Fibroblast of skin of scalp (primary cell): ENCODE data around the gene INTS6.

ENCODE experiments used
- DNase-seq: peaks from one replicate; pipeline ENCODE4 v3.0.0-alpha.2; 2013

INTS6 gene

DNA sequence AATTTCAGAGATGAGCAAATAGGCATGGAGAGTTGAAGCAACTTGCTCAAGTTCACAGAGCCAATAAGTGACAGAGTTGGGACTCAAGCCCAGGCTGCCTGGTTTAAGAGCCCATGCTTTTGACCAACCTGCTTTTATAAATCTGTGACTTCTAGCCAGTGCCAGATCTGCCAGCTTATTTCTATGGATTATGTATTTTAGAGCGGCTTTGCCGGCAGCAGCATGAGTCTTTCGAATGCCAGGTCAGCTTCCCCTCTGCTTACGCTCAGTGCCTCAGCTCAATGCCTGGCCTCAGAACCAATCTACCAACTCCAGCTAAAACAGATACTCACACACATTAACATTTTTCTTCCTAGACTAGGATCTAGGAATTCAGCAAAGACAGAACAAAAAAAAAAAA lies 111.0 kb downstream of the INTS6 start:
- no peak for DNase-seq

DNA sequence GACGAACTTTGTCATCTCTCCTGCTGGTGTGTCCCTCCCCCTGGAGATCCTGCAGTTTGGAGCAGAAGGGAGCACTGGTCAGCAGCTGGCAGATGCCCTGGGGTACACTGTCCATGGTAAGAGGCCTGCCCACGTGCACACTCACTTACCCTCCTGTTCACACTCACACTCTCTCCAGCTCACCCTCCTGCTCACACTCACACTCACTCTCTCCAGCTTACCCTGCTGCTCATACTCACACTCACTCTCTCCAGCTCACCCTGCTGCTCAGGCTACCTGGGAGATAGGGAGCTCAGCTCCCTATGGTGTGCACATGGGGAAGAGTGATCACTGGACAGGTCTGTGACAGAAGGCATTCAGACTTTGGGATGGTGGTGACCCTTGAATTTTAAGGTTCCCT lies 111.6 kb downstream of the INTS6 start:
- DNase-seq: no peak

DNA sequence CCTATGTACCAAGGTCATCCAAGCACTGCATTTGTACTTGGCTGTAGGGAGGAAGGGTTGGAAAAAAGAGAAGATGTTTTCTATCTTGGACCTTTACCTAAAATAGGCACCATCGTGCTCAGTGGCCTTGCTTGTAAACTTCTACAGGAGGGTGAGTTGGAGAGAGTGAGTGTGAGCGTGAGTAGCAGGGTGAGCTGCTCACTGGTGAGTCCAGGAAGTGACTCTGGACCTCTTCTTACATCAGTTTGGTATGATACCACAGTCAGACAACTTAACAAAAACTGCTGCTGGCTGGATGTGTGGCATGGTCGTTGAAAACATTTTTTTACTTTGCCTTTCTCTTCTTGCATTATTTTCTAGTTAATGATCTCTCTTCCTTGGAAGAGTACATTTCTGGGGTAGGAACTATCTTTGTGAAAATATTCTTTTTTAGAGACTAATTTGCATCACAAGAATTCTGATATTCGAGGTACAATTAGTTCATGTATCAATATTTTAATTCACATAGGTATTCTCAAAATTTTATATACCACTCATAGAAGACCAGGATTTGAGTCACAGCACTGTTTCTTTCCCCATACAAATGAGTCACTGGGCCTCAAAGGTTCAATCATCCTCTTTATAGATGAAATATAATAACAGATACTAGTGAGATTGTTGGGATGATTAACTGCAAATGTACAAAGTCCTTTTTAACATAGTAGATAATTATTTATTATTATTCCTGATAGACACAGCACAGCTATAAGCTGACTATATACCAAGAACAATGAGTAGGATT lies 112.7 kb downstream of the INTS6 start:
- no peak for DNase-seq

DNA sequence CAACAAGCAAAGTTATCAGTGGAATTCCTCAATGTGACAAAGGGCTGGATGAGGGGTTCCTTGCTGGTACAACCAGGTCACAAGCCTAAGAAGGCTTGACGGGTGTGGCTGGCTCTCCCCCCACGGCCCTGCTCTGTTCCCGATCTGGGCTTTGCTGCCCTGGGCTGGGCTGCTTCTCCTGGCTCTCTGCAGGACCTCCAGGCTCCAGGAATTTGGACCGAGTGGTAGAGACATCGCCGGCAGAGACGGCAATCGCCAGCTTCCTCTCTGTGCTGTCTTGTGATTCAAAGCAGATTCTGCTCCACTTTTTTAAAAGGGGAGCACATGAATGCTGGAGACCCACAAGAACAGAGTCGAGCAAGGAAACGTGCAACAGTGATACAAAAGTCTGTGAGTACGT lies 113.5 kb downstream of the INTS6 start, which contains the start of gene SERPINE3:
Gene SERPINE3 (plus strand): TSS at position 338 of the 400 bp plus-strand sequence. CDS start 1,401 bp downstream, outside the sequence.
- no peak for DNase-seq

DNA sequence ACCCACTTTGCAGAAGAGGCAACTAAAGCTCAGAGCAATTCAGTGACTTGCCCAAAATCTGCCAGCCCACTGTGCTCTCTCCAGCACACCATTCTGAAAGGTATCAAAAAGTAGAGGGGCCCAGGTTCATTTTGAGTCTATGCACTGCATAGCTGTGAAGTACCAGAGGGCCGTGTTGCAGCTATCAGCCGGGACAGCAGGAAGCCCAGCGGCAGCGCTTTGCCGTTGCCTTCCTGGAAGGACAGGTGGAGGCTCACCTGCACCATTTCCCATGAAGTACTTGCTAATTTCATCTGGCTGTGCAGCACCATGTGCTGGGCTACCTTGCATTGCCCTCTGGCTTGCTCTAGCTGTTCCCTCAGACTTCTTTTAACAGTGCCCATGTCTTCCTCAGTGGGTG lies 116.1 kb downstream of the INTS6 start:
- DNase-seq: no peak

DNA sequence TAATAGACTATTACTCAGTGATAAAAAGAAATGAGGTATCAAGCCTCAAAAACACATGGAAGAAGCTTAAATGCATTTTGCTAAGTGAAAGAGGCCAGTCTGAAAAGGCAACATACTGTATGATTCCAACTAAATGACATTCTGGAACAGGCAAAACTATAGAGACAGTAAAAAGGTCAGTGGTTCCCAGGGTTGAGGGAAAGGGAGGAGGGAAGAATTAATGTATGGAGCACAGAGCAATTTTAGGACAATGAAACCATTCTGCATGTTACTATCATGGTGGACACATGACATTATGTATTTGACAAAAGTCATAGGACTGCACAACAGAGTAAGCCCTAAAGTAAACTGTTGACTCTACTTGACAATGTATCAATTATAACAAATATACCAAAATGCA lies 119.0 kb downstream of the INTS6 start:
- DNase-seq: no peak

DNA sequence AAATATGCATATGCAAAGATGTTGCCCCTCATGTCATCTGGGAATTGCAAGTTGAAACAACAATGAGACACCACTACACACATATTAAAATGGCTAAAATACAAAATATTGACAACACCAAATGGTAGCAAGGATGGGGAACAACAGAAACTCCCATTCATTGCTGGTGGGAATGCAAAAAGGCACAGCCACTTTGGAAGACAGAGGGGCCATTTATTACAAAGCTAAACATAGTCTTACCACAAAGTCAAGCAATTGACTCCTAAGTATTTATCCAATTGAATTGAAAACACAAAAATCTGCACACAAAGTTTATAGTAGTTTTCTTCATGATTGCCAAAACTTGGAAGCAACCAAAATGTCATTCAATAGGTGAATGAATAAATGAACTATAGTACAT lies 119.4 kb downstream of the INTS6 start:
- no peak for DNase-seq

DNA sequence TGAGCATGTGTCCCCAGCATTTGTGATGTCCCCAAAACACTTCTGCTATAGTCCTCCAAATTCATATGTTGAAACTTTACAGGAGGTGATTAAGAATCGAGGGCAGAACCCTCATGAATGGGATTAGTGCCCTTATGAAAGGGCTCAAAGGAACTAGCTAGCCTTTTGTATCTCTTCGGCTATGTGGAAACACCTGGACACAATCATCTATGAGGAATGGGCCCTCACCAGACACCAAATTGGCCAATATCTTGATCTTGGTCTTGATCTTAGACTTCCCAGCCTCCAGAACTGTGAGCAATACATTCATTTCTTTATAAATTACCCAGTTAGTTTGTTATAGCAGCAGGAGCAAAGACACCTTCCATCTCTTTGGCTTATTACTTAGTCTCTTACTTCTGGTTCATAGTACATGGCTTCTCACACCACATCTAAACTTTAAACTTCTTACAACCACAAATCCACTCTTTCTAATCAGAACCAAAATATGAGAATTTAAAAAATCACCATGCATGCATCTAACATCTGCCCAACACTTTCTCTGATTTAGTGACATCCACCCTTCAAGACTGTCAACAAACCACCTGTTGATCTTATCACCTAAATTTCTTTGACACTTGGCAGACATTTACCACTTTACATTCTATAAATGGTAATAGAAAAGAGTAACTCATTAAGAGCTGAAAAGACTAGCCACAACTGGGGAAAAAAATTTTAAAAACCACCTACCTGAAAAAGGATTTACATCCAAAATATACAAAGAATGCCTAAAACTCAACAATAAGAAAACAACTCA lies 120.1 kb downstream of the INTS6 start:
- DNase-seq: no peak

DNA sequence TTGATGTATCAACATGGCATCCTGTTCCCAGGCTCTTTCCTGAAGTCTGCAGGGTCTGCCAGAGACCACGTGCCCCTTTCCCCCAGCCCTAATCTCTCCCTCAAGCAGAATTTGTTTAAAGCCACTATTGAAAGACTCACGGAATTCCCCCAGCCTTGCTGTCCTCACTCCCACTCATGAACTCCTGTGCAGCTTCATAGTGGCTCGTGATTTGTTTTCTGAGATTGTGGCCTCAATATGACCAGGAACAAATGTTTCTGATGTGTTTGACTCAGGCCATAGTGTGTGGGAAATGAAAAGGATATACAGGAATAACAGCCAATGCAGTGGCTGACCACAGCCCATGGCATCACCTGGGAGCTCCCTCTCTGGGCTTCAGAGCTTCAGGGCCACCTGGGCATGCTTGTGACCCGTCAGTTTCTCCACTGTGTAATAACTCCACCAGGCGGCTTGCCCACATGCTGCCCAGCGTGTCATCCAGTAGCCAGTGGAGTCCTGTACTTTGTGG lies 121.4 kb downstream of the INTS6 start:
- no peak for DNase-seq

DNA sequence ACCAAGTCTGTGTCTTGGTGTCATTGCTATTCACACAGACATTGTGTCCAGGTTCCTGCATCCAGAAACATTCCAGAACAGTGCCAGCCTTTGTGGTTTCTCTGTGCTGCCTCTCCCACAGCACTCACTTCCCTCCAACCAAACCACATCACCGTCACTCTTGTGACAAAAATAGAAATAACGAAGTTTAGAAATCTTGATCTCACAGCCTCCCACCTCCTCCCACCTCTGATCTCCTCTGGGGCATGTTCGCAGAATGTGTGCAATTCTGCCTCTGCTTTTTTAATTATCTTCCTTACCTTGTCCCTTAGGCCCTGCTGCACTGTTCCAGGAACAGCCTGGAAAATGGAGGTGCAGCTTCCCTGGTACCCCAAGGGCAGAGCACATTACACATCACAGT lies 122.0 kb downstream of the INTS6 start:
- peak; percentile 22 for DNase-seq

DNA sequence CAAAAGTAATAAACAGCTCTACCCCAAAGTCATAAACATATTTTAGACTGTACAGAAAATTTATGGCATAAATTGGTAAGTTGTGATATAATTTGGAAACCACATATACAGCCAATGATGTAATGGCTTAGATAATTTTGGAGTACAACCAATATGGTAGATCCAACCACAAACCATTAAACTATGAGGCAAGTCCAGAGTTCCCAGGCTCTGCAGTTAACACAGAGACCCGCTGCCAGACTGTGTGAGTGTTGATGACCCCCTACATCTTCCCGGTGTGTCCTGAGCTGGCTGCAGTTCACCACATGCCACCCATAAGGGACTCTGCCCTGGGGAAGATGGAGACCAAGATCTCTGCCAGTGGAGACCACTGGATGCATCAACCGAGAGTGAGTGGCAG lies 123.2 kb downstream of the INTS6 start:
- DNase-seq: no peak

DNA sequence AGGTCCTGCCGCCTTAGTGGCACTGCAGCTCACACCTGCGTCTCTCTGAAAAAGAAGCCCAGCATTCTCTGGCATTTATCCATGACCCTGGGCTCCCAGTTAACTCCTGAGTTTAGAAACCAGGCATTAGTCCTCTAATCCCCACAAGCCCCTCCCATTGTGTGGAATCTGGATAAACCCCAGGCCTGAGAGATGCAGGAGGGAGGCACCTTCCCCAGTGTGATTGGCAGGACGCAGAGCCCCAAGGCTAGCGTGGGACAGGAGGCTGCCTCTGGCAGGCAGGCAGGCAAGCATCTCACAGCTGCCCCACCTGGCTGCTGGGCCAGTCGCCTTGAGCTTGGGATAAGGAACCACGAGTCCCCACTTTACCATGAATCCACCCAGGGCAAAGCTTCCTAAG lies 124.3 kb downstream of the INTS6 start:
- DNase-seq: no peak

DNA sequence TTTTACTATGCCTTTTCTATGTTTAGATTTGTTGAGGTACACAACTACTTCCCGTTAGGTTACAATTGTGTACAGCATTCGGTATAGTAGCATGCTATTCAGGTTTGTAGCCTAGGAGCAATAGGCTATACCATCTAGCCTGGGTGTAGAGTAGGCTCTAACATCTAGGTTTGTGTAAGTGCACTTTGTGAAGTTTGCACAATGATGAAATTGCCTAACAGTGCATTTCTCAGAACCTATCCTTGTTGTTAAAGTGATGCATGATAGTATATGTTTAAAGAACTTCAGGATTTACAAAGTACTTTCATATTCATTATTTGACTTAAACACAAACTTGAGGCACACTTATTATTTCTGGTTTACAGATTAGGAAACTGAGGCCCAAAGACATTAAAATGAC lies 124.9 kb downstream of the INTS6 start:
- no peak for DNase-seq

DNA sequence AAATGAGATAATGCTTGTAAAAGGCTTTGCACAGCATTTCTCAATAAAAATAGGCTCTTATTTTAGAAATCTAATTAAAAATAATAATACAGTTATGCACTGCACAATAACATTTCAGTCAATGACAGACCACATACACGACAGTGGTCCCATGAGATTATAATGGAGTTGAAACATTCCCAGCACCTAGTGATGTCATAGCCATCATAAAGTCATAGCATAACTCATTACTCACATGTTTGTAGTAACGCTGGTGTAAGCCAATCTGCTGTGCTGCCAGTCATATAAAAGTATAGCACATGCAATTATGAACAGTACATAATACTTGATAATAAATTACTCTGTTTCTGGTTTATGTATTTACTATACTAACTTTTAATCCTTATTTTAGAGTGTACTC lies 126.1 kb downstream of the INTS6 start:
- DNase-seq: peak; percentile 16

DNA sequence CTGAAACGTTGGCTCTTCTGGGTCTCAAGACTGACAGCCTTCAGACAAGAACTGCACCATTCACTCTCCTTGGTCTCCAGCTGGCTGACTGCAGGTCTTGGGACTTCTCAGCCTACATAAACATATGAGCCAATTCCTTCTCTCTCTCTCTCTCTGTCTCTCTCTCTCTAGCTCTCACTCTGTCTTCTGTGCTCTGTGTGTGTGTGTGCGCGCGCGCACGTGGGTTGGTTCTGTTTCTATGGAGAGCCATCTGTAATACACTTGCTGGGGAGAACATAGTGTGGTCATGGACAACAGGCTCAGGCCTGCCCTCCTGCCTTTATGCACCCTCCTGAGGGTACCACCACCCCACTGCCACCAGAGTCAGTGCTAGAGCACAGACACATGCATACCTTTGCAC lies 127.0 kb downstream of the INTS6 start:
- DNase-seq: no peak

DNA sequence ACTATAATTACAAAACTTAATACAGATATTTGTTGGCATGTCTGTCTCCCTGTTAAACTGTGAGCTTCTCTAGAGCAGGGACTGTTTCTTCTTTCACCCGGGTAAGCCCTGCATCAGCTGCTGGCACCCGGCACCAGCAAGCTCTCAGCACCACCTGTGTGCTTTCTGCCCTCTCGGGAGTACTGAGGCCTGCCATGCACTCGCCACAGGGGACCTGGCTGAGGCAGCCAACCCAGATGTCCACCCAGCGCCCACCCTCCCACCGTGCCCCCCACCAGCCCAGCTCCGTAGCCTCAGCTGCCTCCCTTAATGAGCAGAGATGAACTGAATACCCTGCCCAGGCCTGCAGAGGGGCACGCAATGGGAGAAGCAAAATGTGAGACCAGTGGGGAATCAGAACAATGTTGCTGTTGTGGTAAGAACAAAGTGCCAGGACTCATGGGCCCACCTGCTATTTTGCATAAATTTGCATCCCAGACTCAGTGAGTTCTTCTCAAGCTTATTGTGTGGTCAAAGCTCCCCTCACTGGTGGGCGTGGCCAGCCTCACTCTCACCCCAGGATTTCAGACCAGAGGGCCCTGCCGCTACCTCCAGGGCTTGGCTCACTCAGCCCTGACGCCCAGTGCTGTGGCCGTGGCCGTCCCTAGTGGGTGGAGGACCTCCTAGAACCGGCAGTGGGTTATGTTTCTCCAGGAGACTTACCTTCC lies 128.0 kb downstream of the INTS6 start:
- DNase-seq: no peak

DNA sequence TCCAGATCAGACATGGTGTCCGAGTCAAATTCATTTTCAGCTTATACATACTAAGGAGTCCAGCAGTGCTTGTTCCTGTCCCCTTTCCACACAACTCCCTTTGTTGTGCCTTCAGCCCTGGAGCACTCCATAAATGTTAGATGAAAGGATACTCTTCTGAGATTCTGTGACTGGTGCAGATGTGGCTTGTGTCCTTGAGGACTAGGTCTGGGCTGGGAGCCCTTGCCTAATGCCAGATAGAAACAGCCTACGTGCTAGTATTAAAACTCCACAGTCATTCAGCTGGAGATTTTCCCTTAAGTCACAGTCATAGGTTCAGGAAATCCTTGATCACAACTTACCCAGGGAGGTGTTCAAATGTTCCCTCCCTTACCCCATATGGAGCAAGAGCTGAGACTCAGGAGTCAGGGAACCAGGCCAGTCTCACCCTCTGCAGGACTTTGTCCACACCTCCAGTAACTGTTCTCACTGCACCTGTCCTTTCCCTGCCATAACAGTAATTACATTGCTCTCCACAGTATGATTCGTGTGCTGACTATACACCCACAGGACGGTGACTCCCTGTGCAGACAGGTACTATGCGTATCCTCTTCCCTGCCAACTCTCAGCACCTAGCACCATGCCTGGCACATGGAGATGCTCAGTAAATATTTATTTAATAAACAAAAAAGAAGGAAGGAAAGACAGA lies 128.9 kb downstream of the INTS6 start:
- DNase-seq: no peak

DNA sequence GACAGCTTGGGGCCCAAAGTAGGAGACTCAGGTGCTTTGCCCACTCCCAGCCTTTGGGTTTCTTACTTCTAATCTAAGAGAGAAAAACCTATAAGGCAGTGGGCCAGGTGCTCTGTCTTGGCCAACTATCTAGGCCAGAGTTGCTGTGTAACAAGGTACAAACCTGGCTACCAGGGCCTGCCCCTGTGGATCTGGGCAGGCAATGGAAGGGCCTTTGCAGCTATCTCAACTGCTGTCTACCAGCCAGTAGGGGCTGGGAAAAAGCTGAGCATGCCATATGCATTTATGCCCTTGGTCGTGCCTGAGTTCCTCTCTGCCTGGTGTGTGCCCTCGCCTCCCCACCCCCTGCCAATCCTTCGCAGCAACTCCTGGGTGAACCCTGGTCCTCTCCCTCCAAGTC lies 130.0 kb downstream of the INTS6 start:
- no peak for DNase-seq

DNA sequence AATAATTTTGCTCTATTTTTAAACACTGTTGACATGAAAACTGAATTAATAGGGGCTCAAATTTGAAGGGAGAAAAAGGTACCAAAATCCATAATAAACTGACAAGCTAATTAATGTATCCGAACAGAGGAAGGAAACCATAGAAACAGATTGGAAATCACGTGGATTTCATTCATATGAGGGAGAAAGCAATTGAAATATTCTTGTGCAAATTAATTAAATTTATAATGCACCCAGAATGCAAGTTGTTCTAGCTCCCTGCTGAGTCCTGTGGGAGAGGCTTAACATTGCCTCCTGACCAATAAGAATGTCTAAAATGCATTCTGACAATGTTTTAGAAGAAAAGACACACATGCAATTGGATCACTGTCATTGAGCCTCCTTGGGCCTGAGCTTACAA lies 131.0 kb downstream of the INTS6 start:
- no peak for DNase-seq

DNA sequence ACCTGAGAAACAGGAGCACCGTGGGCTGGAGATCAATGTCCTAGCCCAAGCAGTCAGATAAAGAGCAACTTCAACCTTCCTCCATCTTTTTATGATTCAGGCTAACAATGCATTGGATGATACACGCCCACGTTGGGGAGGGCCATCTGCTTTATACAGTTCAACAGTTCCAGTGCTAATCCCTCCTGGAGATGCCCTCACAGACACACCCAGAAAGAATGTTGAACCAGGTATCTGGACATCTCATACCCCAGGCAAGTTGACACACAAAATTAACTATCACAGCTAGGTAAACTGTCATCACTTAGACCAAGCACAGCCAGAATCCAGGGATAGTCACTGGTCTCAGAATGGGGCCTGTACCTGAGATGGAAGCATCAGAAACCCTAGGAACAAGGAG lies 134.0 kb downstream of the INTS6 start:
- DNase-seq: no peak

DNA sequence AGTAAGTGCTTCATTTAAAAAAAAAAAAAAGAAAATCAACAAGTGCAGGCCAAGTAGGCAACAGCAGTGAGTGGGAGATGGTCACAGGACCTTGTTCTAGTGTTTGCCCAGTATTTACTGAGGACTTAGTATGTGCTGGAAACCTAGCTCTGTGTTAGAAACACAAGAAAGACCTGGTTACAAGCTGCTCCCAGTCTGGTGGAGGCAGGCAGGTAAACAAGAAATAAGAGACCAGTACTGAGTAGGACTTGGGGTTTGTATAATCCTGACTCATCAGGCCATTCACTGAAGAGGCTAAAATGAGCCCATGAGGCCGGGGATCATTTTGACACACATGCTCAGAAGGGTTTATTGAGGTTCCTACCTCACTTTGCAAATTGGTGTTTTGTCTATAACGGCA lies 134.8 kb downstream of the INTS6 start:
- DNase-seq: no peak

DNA sequence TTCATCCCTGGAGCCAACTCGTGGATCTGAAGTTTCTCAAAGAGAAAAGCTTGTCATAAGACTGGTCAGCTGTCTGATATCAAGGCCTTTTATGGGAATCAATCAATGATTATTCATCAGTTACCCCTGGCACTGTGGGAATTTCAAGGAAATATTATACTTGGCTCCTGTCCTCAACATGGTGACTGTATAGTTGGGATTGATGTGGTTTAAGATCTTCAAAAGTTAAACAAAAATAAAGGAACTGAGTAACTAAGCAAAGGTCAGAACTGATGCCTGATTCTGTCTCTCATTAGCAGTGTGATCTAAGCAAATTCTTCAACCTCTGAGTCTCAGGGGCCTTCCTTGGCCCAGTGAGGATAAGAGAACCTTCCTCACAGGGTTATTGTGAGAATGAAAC lies 135.6 kb downstream of the INTS6 start:
- DNase-seq: peak; percentile 67

DNA sequence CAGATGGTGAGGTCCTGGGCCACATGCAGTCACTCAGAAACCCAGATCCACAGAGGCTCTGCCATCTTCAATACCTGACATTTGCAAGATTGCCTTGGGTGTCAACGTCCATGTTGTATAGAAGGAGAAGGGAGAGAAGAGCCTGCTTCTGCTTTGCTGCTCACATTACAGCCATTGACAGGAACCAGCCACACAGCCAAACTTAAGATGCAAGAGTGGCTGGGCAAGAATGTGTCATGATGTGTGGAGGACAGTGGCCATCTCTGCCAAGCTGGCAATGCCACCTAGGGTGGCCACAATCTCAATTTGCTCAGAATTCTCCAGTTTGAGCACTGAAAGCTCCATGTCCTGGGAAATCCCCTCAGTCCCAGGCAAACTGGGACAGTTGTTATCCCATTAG lies 139.2 kb downstream of the INTS6 start:
- no peak for DNase-seq
